ENCODE results near the gene MAN2B2.
"Not testable (repeated sequence)": the region's sequence is repeated elsewhere in the genome, so short reads cannot be mapped to it uniquely, and the experiment has no call there.

The MAN2B2 gene

DNA sequence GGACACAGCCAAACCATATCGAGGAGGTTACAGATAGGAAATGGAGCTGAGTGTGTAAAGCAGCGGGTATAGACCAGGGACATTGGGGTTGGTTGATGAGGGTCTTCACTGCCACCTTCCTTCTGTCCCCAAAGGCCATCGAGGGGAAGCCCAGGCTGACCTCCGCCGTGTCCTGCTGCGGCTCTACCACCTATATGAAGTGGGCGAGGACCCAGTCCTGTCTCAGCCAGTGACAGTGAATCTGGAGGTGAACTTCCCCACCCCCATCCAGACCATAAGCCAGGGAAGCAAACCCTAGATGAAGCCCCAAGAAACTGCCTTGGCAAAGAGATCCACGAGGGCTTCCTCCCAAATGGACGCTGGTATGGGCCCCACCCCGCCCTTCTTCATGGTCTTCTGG, 42.3 kb downstream of the MAN2B2 start:
- DNase-seq (ENCODE audit: low read depth): no peak

- no peak for DNase-seq (ENCODE audit: low read depth)
Observed at GRCh38 chr4:6618386-6619115, 43.6 kb downstream of the MAN2B2 start.

GRCh38 chr4:6619116-6619465, 44.1 kb downstream of the MAN2B2 start:
- no peak for DNase-seq (ENCODE audit: low read depth)

- no peak for DNase-seq (ENCODE audit: low read depth)
Observed at GRCh38 chr4:6619466-6620255, 44.7 kb downstream of the MAN2B2 start.

DNA sequence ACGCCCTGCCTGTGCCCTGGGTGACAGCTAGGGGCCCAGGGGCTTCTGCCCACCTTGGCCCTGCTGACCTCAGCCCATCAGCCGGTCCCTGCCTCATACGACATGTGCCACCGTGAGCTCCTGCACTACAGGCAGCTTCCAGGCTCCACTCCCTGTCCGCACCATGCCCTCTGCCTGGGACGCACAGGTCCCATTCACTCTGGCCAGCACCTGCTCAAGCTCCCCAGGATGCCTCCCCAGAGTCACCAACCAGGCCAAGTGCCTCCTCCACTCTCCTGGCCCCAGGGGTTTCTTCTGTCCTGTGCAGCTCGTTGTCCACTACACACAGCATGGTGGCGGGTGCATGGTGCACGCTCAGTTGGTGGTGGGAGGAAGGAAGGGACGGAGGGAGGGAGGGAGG, 45.3 kb downstream of the MAN2B2 start:
- DNase-seq (ENCODE audit: low read depth): no peak

DNA sequence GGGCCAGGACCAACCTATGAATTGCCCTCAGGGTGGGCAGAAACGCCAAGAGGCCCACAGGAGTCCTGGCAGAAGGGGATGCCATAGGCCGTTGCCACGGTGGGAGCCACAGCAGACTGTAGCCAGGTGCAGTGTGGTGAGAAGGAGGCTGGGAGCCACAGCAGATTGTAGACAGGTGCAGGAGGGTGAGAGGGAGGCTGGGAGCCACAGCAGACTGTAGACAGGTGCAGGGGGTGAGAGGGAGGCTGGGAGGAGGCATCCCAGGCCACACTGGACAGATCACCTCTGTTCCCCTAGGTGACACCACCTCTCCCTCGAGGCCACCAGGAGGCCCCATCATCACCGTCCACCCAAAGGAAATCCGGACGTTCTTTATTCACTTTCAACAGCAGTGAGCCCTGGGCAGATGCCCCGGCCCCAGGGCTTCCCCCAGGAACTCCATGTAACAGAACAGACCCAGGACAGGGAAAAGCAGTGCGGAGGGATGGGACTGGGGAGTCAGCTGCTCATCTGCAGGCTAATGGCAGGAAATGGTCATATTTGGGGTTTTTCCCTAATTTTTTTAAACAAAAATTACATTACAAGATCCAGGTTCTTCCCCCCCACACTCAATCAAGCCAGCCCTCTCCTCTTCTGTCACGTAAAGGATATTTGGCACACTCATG, 46.0 kb downstream of the MAN2B2 start:
- DNase-seq (ENCODE audit: low read depth): no peak

DNA sequence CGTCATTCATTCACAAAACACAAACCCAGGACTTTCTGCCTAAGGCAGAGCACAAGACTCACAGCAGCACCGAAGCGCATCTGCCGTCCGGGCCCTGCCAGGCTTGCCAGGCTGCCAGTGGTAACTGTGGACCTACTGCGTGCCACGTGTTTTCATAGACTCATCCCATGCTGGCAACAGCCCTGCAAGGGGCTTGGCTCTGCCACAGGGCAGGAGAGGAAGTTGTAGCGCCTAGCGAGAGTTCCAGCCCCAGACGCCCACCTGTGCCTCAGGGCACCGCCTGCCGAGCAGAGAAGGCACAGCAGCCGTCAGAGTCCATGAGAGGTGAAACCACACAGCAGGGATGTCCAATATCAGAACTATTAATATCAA, 46.6 kb downstream of the MAN2B2 start:
- DNase-seq (ENCODE audit: low read depth): no peak

DNA sequence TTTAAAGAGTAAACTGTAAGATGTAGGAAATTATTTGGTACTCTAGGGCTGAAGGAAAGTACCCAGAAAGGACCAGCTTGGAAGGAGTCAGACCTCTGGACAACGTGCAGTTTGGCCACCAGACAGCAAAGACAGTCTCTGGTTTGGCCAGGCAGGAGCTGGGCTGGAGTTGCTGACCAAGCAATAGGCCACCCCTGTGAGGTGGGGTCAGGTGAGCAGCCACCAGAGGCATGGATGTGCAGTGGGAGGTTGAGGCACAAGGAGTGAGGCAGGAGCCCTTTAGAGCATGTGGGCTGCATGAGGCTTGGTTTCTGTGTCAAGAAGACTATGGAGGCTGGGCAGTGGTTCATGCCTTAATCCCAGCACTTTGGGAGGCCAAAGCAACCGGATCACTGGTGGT, 47.8 kb downstream of the MAN2B2 start:
- no peak for DNase-seq (ENCODE audit: low read depth)

GRCh38 chr4:6625256-6625655, 50.3 kb downstream of the MAN2B2 start:
- DNase-seq (ENCODE audit: low read depth): no peak

- no peak for DNase-seq (ENCODE audit: low read depth)
Observed at GRCh38 chr4:6626066-6626465, 51.1 kb downstream of the MAN2B2 start.

GRCh38 chr4:6627832-6628231, 52.8 kb downstream of the MAN2B2 start:
- DNase-seq (ENCODE audit: low read depth): no peak

GRCh38 chr4:6628484-6628883, 53.5 kb downstream of the MAN2B2 start:
- not testable (repeated sequence) for DNase-seq (ENCODE audit: low read depth)

DNA sequence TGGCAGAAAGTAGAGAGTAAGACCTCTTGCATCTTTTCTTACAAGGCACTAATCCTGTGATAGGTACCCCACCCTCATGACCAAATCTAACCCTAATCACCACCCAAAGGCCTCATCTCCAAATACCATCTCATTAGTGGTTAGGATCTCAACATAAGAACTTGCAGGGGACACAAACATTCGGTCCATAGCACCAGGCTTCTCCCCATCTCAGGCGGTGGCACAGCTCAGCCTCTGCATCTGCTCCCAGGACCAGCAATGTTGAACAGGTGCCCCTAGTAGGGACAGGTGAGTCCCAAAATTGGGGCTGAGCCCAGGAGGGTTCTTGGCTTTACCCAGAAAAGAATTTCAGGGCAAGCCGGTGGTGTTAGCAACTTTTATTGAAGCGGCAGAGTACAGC, 57.1 kb downstream of the MAN2B2 start:
- no peak for DNase-seq (ENCODE audit: low read depth)

DNA sequence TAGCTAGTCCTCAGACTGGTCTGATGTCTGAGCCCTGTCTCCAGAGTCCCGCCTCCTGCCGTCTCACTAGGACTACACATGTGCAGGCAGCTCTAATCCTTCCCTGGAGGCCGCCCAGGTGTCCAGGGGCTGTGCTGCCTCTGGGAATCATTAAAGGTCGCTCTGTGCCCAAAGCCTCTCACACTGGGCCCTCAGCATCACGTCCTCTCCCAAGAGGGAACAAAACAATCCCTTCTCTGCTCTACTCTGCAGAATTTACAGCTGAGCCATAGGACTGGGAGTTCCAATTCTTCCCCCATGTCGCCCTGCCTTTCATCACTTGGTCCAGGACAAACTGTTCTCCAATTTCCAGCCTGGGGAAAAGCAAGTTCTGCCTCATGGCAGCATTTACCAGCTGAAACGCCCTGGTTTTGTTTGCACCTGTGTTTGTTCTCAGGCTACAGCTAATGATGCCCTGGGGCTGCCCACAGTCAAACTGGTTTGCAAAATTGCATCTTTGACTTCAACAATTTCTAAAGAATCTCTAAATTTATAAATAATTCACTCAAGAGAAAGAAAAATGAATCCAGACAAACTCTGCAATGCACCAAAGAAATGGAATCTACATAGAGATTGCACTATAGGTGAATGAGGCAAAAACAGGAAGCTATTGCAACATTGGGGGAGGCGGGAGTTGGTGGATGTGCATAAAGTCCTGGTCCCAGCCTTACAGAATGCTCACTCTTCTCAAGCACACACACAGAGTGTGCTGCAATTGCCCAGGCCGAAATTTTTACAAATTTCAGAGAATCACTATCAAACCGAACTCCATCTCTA, 58.3 kb downstream of the MAN2B2 start:
- no peak for DNase-seq (ENCODE audit: low read depth)

- no peak for DNase-seq (ENCODE audit: low read depth)
Observed at GRCh38 chr4:6634746-6635145, 59.8 kb downstream of the MAN2B2 start.

GRCh38 chr4:6639137-6639680, 64.2 kb downstream of the MAN2B2 start:
- no peak for DNase-seq (ENCODE audit: low read depth)

DNA sequence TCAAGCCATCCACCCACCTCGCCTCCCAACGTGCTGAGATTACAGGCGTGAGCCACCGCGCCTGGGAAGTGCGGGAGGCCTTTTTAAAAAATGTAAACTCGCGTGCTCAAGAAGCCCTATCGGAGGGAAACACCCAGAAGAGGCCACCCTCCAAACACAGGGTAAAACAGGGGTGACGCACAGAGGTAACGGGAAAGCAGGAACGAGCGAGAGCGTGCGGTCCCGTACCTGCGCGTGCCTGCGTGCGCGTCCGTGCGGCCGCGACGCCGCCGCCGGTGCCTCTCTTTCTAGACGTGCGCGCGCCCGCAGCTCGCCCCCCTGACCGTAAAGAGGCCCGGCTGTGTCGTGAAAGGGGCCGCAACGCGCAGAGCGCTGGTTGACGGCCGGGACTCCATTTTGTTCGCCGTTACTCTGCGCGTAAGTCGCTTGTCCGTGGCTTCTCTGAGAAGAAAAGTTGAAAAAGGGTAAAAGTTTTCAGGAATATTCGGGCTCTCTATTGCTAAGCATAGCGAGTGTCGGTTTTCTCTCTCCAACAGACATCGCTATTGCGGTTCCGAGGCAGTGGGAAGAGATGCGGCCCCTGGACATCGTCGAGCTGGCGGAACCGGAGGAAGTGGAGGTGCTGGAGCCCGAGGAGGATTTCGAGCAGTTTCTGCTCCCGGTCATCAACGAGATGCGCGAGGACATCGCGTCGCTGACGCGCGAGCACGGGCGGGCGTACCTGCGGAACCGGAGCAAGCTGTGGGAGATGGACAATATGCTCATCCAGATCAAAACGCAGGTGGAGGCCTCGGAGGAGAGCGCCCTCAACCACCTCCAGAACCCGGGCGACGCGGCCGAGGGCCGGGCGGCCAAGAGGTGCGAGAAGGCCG, 65.5 kb downstream of the MAN2B2 start, which contains the start of gene MRFAP1:
Gene MRFAP1, plus strand, starts transcription at position 394 of the 872 bp plus-strand sequence. Its CDS starts 178 bp downstream, at position 572.
- peak; percentile 89 for DNase-seq (ENCODE audit: low read depth)

GRCh38 chr4:6641164-6641970, 66.4 kb downstream of the MAN2B2 start:
- DNase-seq (ENCODE audit: low read depth): peak; percentile 25

DNA sequence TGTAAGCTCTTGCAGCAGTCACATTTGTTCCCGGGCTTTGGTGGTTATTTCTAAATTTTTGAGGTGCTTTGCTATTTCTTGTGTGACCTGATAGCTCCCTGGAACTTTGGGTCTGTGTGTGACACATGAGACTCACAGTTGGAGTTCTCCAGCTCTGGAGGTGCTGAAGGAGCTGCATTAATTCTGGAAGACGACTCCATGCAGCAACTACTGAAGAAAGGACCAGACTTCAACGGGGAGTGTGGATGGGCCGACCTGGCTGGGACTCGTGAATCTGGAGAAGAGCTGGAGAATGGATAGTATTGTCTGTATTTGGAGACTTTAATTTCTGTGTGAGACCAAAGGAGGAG, 67.0 kb downstream of the MAN2B2 start:
- DNase-seq (ENCODE audit: low read depth): no peak
